Measurements from ENCODE around the gene CLIC1.

DNA sequence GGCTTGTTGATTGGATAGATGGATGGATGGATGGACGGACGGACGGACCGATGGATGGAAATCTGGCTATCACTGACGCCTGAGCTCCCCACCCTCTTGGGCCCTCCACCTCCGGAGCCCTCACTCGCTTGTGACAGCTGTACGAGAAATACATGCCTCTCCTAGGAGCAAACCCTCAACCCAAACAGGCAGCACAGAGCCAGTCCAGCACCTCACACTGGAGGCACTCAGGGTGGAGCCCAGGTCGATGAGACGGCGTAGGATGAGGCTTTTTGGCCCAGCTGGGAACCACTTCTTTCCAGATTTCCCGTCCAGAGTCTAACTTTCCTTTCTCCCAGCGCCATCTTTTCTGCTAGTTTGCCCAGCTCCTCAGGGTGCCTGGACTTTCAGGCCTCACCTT is 52.7 kb downstream of the CLIC1 start:
- TF ChIP-seq CTCF (IDR thresholded peaks at IDR 0.05) = no peak
- TF ChIP-seq POLR2A (IDR thresholded peaks at IDR 0.05) = no peak
- TF ChIP-seq EP300 (IDR thresholded peaks at IDR 0.05) = no peak
